B cell (primary cell): Measurements from ENCODE around the gene LBX2. TPM values are rescaled to one million over a fixed set of nuclear protein-coding genes. Genes with fewer than 3 reads are reported as not detected.

Experiments used
- ATAC-seq: fragments of 200-7000 bp; cut with Tn5 transposase; one replicate; pipeline ENCODE4 v1.10.0; 2021; ENCODE audit warnings: low read depth, mild to moderate bottlenecking, moderate number of reproducible peaks, moderate library complexity
- CTCF ChIA-PET: fragments of 350-600 bp; sonication (Branson Sonifier 250); formaldehyde crosslinking; loops from one replicate; lab custom pipeline; 2021; ENCODE audit warnings: antibody characterized with exemption, inconsistent platforms; lab: Charles Lee
- POLR2A ChIA-PET: fragments of 350-600 bp; sonication (Branson Sonifier 250); formaldehyde crosslinking; loops from one replicate; lab custom pipeline; 2021; ENCODE audit warnings: antibody characterized with exemption; lab: Charles Lee
- DNase-seq: peaks from one replicate; pipeline ENCODE4 v3.0.0; 2013
- H2AFZ ChIP-seq: 2 replicates; pipeline ENCODE4 v1.6.1; 2012; ENCODE audit warnings: mild to moderate bottlenecking, low read depth, low read length; ENCODE audit not compliant: insufficient read depth, poor library complexity, severe bottlenecking
- H3K27ac ChIP-seq, 2 donors: 1 replicate in 1 of 2; 2 replicates in 1 of 2; pipeline ENCODE4 v1.5.1; 2012 to 2013; ENCODE audit warnings: low read length in 2 of 2, mild to moderate bottlenecking in 2 of 2, moderate library complexity in 1 of 2
- H3K27me3 ChIP-seq, 4 experiments: fragments of 200-600 bp in 1 of 4; sonication (generic) in 1 of 4; replicated peaks in 1 of 4; 1 replicate in 2 of 4; 2 replicates in 2 of 4; pipeline versions ENCODE4 v1.6.1 to v1.7.0; 2013 to 2016; ENCODE audit warnings: low read length in 3 of 4, mild to moderate bottlenecking in 2 of 4, mixed read lengths in 1 of 4, moderate library complexity in 1 of 4; ENCODE audit not compliant: insufficient read depth in 4 of 4, control insufficient read depth in 3 of 4; ENCODE audit errors: control extremely low read depth in 1 of 4
- H3K36me3 ChIP-seq, 2 experiments: replicated peaks in 1 of 2; 1 replicate in 1 of 2; 2 replicates in 1 of 2; pipeline versions ENCODE4 v1.6.1 to v1.7.1; 2013; ENCODE audit warnings: low read length in 1 of 2; ENCODE audit not compliant: insufficient read depth in 2 of 2, control insufficient read depth in 1 of 2; ENCODE audit errors: control extremely low read depth in 1 of 2, extremely low read depth in 1 of 2
- H3K4me1 ChIP-seq, 2 donors: fragments of 200-600 bp in 1 of 2; sonication (generic) in 1 of 2; 1 replicate in 1 of 2; 2 replicates in 1 of 2; pipeline versions ENCODE4 v1.5.1 to v1.6.1; 2013 to 2017; ENCODE audit warnings: low read length in 2 of 2; ENCODE audit not compliant: control insufficient read depth in 2 of 2, insufficient read depth in 2 of 2
- H3K4me2 ChIP-seq: replicated peaks from 2 replicates; pipeline ENCODE3; 2012; ENCODE audit warnings: mild to moderate bottlenecking, low read depth, low read length; ENCODE audit not compliant: poor library complexity, severe bottlenecking
- H3K4me3 ChIP-seq, 5 experiments: fragments of 200-600 bp in 1 of 5; sonication (generic) in 1 of 5; 1 replicate in 3 of 5; 2 replicates in 2 of 5; pipeline versions ENCODE4 v1.5.1 to v1.7.0; 2011 to 2016; ENCODE audit warnings: low read length in 4 of 5, mild to moderate bottlenecking in 4 of 5, low read depth in 2 of 5, control low read depth in 1 of 5, moderate library complexity in 1 of 5; ENCODE audit not compliant: insufficient read depth in 1 of 5; ENCODE audit errors: control extremely low read depth in 1 of 5, extremely low read depth in 1 of 5
- H3K79me2 ChIP-seq: fragments of 200-600 bp; sonication (generic); one replicate; pipeline ENCODE4 v1.6.0; 2016; ENCODE audit warnings: low read length; ENCODE audit not compliant: control insufficient read depth, insufficient read depth
- H3K9ac ChIP-seq: fragments of 200-600 bp; sonication (generic); 2 replicates; pipeline ENCODE4 v1.6.1; 2017; ENCODE audit warnings: mild to moderate bottlenecking, low read length, moderate library complexity
- H3K9me3 ChIP-seq, 3 donors: one replicate each; pipeline versions ENCODE4 v1.6.1 to v1.7.1; 2013; ENCODE audit warnings: low read length in 2 of 3; ENCODE audit not compliant: control insufficient read depth in 2 of 3, insufficient read depth in 1 of 3; ENCODE audit errors: control extremely low read depth in 1 of 3
- H4K20me1 ChIP-seq: 2 replicates; pipeline ENCODE4 v1.6.0; 2012; ENCODE audit warnings: mild to moderate bottlenecking, low read length; ENCODE audit not compliant: insufficient read depth, control insufficient read depth, poor library complexity, severe bottlenecking
- H3K27ac Mint-ChIP-seq: one replicate; pipeline ENCODE4 v1.8.0; 2021; ENCODE audit warnings: mixed read lengths
- H3K27me3 Mint-ChIP-seq: one replicate; pipeline ENCODE4 v1.8.0; 2021; ENCODE audit warnings: mixed read lengths
- H3K4me1 Mint-ChIP-seq: one replicate; pipeline ENCODE4 v1.8.0; 2021; ENCODE audit warnings: mixed read lengths
- H3K4me3 Mint-ChIP-seq: one replicate; pipeline ENCODE4 v1.8.0; 2021; ENCODE audit warnings: mixed read lengths
- H3K9me3 Mint-ChIP-seq: one replicate; pipeline ENCODE4 v1.8.0; 2022; ENCODE audit warnings: mixed read lengths; ENCODE audit not compliant: insufficient read depth
- EZH2 ChIP-seq: IDR thresholded peaks from 2 replicates; pipeline ENCODE4 v1.6.1; 2012; ENCODE audit warnings: borderline replicate concordance, low read depth, mild to moderate bottlenecking, moderate library complexity, low read length; ENCODE audit not compliant: insufficient read depth, poor library complexity, severe bottlenecking
- WGBS: methylation state at CpG from one replicate; pipeline ENCODE4 v1.1.5; 2013; ENCODE audit warnings: missing lambda C conversion rate; ENCODE audit not compliant: insufficient coverage; 5-methylcytosine and 5-hydroxymethylcytosine counted together
- intact Hi-C: fragments of 100-400 bp; cut with micrococcal nuclease; formaldehyde crosslinking; loops from one replicate; pipeline ENCODE4 v1.10.0; 2022
- polyA plus RNA-seq: library from polyadenylated mRNA; depleted of rRNA; stranded (reverse); fragments of >200 nt; gene quantifications from 2 replicates; pipeline ENCODE4 v1.2.3, GENCODE V29; 2012
- total RNA-seq, 2 donors: library from RNA; stranded (reverse); fragments of 120-200 nt in 1 of 2; gene quantifications; 1 replicate in 1 of 2; 2 replicates in 1 of 2; pipeline versions ENCODE4 v1.2.3 to v1.2.4, GENCODE V29; 2013 to 2022
- TF ChIP-seq, protein P1 (sequence below): fragments of 200-600 bp; IDR thresholded peaks from one replicate; pipeline ENCODE4 v1.8.0; 2022; ENCODE audit warnings: antibody characterized with exemption, mild to moderate bottlenecking

The LBX2 gene
- total and polyA plus RNA-seq, 2 donors (not counting 1 experiment from before 2014, with no cell fraction given), result 1.1 to 2.0 TPM

DNA sequence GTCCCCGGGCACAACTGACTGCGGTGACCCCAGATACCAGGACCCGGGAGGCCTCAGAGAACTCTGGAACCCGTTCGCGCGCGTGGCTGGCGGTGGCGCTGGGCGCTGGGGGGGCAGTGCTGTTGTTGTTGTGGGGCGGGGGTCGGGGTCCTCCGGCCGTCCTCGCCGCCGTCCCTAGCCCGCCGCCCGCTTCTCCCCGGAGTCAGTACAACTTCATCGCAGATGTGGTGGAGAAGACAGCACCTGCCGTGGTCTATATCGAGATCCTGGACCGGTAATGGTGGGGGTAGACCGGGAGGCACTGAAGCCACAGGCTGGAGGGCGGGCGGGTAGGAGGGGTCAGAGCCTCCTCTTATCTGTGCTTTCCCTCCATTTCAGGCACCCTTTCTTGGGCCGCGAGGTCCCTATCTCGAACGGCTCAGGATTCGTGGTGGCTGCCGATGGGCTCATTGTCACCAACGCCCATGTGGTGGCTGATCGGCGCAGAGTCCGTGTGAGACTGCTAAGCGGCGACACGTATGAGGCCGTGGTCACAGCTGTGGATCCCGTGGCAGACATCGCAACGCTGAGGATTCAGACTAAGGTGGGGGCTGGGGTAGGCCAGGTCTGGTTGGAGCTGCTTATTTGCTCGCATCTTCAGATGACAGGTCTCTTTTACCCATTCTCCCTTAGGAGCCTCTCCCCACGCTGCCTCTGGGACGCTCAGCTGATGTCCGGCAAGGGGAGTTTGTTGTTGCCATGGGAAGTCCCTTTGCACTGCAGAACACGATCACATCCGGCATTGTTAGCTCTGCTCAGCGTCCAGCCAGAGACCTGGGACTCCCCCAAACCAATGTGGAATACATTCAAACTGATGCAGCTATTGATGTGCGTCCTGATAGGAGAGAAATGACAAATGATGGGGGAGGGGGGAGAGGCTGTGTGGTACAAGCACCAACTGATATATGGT is 31.1 kb upstream of the LBX2 start:
- Histone ChIP-seq H2AFZ (peak overlapping the region; percentile 81), H3K36me3 (peaks cover 0 to 47% of the 10 kb centered on the region in 2 experiments), H3K9ac (peak overlapping the region; percentile 78), H3K79me2 (peaks cover 31% of the 10 kb centered on the region), H4K20me1 (peaks cover 17% of the 10 kb centered on the region), H3K27me3 (no peaks in the 10 kb centered on the region), H3K27ac (peak overlapping the region; percentile 84 to 90), H3K4me3 (peak overlapping the region; percentile 62 to 98 (median 70)), H3K9me3 (no peaks in the 10 kb centered on the region), H3K4me2 (peak overlapping the region; percentile 95), H3K4me1 (peaks cover 39 to 49% of the 10 kb centered on the region in 2 donors)
- TF ChIP-seq EZH2, result no peak
- TF ChIP-seq, protein P1, sequence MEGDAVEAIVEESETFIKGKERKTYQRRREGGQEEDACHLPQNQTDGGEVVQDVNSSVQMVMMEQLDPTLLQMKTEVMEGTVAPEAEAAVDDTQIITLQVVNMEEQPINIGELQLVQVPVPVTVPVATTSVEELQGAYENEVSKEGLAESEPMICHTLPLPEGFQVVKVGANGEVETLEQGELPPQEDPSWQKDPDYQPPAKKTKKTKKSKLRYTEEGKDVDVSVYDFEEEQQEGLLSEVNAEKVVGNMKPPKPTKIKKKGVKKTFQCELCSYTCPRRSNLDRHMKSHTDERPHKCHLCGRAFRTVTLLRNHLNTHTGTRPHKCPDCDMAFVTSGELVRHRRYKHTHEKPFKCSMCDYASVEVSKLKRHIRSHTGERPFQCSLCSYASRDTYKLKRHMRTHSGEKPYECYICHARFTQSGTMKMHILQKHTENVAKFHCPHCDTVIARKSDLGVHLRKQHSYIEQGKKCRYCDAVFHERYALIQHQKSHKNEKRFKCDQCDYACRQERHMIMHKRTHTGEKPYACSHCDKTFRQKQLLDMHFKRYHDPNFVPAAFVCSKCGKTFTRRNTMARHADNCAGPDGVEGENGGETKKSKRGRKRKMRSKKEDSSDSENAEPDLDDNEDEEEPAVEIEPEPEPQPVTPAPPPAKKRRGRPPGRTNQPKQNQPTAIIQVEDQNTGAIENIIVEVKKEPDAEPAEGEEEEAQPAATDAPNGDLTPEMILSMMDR, result no peak
- CTCF ChIA-PET, result interaction anchor here (1.0 to 9.6 kb wide), 16 partner anchors 9 to 383 kb away, joined by 3 to 71 read pairs (median 6); partner anchors contain the start of genes BOLA3, CCDC142, INO80B and PCGF1
- Mint-ChIP-seq H3K27me3 (no peaks in the 10 kb centered on the region), H3K27ac (peak overlapping the region; percentile 96), H3K4me3 (peak overlapping the region; percentile 97), H3K4me1 (peaks cover 43% of the 10 kb centered on the region), H3K9me3 (no peaks in the 10 kb centered on the region)
- intact Hi-C loops, result loop anchor here (1.0 to 5.0 kb wide), 3 partner anchors 24 to 56 kb away; partner anchors contain the start of genes DOK1 and LBX2
- POLR2A ChIA-PET, result interaction anchor here (0.9 to 2.7 kb wide), 14 partner anchors 9 to 1246 kb away, joined by 3 to 19 read pairs (median 6); partner anchors contain the start of genes CCDC142, FBXO41, INO80B and LBX2
- WGBS, result under 1% methylated on average over 50 of the region's 54 CpGs
- peak; percentile 9 for ATAC-seq
- peak; percentile 77 for DNase-seq
